Renal cortex interstitium (tissue), 15 donors: ENCODE results near the gene MCFD2. TPM values are rescaled to one million over a fixed set of nuclear protein-coding genes. Genes with fewer than 3 reads are reported as not detected.

Source experiments
- DNase-seq, 11 donors: peaks; one replicate each; pipeline ENCODE4 v3.0.0-alpha.2; 2013; ENCODE audit warnings: low read depth in 9 of 11, low spot score in 4 of 11; ENCODE audit errors: extremely low read depth in 1 of 11
- long read RNA-seq, 16 experiments: transcript quantifications; one replicate each; lab custom pipeline, GENCODE V29; 2026
- polyA plus RNA-seq, 3 donors: library from polyadenylated mRNA; unstranded; fragments of 120-200 nt; gene quantifications; one replicate each; pipeline ENCODE4 v1.2.1, GENCODE V29; 2013; ENCODE audit not compliant: insufficient read length in 3 of 3

The MCFD2 gene
- polyA plus RNA-seq: 10 to 100 TPM; 86.1 to 94.0 (median 90.8) TPM
- long read RNA-seq, donor 1, full-length matches to known transcripts: 30 of 30 reads
- long read RNA-seq, donor 1, partial matches to known transcripts: 0 of 30 reads
- long read RNA-seq, donor 1, other reads (novel, unspliced or antisense): 0 of 30 reads
- long read RNA-seq, donor 2, full-length matches to known transcripts: 27 of 27 reads
- long read RNA-seq, donor 2, partial matches to known transcripts: 0 of 27 reads
- long read RNA-seq, donor 2, other reads (novel, unspliced or antisense): 0 of 27 reads
- long read RNA-seq, donor 3, full-length matches to known transcripts: 51 of 51 reads
- long read RNA-seq, donor 3, partial matches to known transcripts: 0 of 51 reads
- long read RNA-seq, donor 3, other reads (novel, unspliced or antisense): 0 of 51 reads
- long read RNA-seq, donor 4, full-length matches to known transcripts: 29 of 29 reads
- long read RNA-seq, donor 4, partial matches to known transcripts: 0 of 29 reads
- long read RNA-seq, donor 4, other reads (novel, unspliced or antisense): 0 of 29 reads
- long read RNA-seq, donor 5: 0 reads
- long read RNA-seq, donor 6, full-length matches to known transcripts: 26 of 26 reads
- long read RNA-seq, donor 6, partial matches to known transcripts: 0 of 26 reads
- long read RNA-seq, donor 6, other reads (novel, unspliced or antisense): 0 of 26 reads
- long read RNA-seq, donor 7, full-length matches to known transcripts: 40 of 46 reads
- long read RNA-seq, donor 7, partial matches to known transcripts: 6 of 46 reads
- long read RNA-seq, donor 7, other reads (novel, unspliced or antisense): 0 of 46 reads
- long read RNA-seq, donor 8, full-length matches to known transcripts: 54 of 54 reads
- long read RNA-seq, donor 8, partial matches to known transcripts: 0 of 54 reads
- long read RNA-seq, donor 8, other reads (novel, unspliced or antisense): 0 of 54 reads
- long read RNA-seq, donor 9, full-length matches to known transcripts: 27 of 27 reads
- long read RNA-seq, donor 9, partial matches to known transcripts: 0 of 27 reads
- long read RNA-seq, donor 9, other reads (novel, unspliced or antisense): 0 of 27 reads
- long read RNA-seq, donor 10, full-length matches to known transcripts: 39 of 45 reads
- long read RNA-seq, donor 10, partial matches to known transcripts: 6 of 45 reads
- long read RNA-seq, donor 10, other reads (novel, unspliced or antisense): 0 of 45 reads
- long read RNA-seq, donor 11, full-length matches to known transcripts: 36 of 36 reads
- long read RNA-seq, donor 11, partial matches to known transcripts: 0 of 36 reads
- long read RNA-seq, donor 11, other reads (novel, unspliced or antisense): 0 of 36 reads
- long read RNA-seq, donor 12, full-length matches to known transcripts: 12 of 12 reads
- long read RNA-seq, donor 12, partial matches to known transcripts: 0 of 12 reads
- long read RNA-seq, donor 12, other reads (novel, unspliced or antisense): 0 of 12 reads
- long read RNA-seq, donor 13, full-length matches to known transcripts: 72 of 80 reads
- long read RNA-seq, donor 13, partial matches to known transcripts: 8 of 80 reads
- long read RNA-seq, donor 13, other reads (novel, unspliced or antisense): 0 of 80 reads
- long read RNA-seq, donor 14, full-length matches to known transcripts: 26 of 26 reads
- long read RNA-seq, donor 14, partial matches to known transcripts: 0 of 26 reads
- long read RNA-seq, donor 14, other reads (novel, unspliced or antisense): 0 of 26 reads
- long read RNA-seq, donor 15, full-length matches to known transcripts: 11 of 11 reads
- long read RNA-seq, donor 15, partial matches to known transcripts: 0 of 11 reads
- long read RNA-seq, donor 15, other reads (novel, unspliced or antisense): 0 of 11 reads
- long read RNA-seq, donor 16, full-length matches to known transcripts: 95 of 116 reads
- long read RNA-seq, donor 16, partial matches to known transcripts: 21 of 116 reads
- long read RNA-seq, donor 16, other reads (novel, unspliced or antisense): 0 of 116 reads

- peak in 1 of 11 donors; percentile 31 for DNase-seq
These were observed at the start of gene MCFD2 for GRCh38 chr2:46915281-46915810. TSS of gene MCFD2 (minus strand) at chr2:46915806. CDS start at chr2:46909171, 6,635 bp downstream.

DNA sequence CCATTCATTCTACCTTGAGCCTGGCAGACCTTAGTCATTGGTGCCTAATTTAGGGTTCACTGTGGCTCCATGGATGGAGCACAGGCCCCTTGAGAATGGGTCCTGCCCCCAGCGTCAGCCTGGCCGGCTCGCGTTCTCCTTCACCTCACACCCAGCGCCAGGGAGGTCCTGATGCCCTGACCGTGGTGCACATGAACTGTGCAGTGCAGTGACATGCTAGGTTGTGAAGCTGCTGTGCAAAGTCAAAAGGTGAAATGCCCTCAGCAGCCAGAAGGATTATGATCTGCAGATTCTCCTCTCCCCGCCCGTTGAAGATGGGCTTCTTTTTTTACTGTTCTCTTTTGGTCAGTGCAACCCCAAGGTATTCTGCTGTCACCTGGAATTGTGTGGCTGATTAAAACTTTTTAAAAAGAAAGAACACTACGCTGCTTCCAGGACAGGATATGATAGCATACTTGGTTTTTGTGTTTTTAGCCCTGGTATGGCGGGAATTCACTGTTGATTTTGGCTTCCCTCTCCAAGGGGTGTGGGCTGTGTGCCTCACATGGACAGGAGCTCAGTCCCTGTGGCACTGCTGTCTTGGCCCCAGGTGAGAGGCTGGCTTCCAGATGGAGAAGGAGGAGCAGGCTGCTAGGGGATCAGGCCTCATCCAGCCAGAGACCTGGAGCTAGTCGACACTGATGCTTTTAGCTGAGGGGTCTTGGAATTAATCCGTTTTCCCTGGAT is 49.4 kb upstream of the MCFD2 start:
- no peak for DNase-seq

DNA sequence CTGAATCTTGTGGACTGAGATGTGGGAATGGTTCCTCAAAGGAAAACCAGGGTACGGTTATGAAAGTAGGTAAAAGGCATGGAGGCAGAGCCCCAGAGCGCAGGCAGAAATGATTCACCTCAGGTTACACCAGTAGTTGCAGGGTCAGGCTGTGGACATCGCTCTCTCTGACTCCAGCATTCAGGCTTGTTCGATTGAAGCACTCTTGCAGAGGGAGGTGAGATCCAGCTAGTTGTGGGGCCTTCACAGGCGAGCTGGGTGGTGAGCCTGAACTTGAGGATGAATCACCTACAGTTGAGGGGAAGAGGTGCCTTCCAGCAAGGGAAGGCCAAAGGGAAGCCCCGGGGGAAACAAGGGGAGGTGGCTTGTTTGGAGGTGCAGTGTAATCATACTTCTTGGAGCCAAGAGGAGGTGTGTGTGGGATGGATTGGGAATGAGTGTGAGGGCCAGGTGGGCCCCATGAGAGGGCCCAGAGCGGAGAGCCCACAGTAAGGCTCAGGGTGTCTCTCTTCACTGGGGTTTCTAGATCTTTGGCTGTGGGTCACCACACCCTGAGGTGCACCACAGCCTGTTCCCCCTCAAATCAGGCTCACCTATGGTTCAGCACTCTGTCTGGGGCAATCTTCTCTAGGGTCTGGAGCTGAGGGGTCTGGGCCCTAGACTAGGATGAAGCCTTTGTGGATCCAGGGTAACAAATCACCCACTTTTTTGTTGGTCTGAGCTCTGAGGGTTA is 48.5 kb upstream of the MCFD2 start:
- DNase-seq: no peak

GRCh38 chr2:46963210-46963609 is 47.6 kb upstream of the MCFD2 start:
- DNase-seq: no peak

DNA sequence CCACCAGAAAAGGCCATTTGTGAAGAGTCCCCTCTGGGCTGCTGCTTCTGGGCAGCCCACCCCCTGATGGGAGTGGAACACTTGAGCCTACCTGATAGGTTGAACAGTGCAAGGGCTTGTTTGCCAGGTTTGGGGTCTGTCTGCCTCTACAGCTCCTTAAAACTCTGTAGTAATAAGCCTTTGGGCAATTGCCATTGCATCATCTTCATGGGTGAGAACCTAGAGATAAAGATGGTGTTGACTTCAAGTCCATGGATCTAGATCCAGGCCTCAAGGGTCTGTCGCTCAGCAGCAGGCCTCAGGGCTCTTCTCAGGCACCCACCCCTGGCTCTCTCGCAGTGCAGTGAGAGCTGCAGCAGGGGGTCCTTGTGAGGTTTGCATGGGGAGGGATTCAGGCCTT is 47.1 kb upstream of the MCFD2 start:
- no peak for DNase-seq

DNA sequence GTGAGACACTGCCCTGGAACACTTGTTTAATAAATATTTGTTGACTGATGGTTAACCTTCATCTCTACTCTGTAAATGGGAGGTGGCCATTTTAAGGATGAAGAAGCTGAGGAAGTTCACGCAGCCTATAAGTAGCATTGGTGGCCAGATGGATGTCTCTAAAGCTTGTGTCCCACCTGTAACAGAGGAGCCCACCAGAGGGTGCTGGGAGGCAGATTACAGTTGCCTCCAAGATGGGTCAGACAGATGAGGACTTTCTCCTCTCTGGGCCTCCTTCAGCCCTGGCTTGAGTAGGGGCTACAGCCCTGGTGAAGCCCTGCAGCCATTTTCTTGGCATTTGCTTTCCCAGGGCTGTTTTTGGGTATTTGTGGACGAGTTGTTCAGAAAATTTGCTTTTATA is 45.0 kb upstream of the MCFD2 start:
- DNase-seq: no peak

- no peak for DNase-seq
These were observed 42.9 kb upstream of the MCFD2 start for GRCh38 chr2:46958431-46959017.

DNA sequence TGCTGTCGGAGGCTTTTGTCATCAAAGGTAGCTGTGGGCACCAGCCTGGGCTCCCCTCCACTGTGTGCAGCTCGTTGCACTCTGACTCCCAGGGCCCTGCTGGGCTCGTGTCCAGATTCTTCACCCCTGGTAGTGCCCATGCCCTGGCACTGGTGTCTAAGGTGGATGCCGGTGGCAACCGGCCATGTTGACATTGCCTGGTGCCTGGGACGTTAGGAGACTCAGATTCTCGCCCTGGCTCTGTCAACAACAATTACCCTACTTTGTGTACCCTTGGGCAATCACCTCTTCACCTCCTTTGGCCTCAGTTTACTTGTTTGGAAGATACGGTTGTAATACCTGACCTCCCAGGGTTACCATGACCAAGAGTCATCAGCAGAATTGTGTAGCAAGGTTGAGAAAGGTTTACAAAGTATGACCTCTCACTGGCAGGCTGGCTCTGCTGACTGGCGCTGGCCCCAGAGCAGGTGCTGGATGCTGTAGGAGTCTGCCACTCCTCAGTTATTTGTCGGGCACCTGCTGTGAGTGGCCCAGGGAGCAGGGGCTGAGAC is 41.5 kb upstream of the MCFD2 start:
- no peak for DNase-seq

DNA sequence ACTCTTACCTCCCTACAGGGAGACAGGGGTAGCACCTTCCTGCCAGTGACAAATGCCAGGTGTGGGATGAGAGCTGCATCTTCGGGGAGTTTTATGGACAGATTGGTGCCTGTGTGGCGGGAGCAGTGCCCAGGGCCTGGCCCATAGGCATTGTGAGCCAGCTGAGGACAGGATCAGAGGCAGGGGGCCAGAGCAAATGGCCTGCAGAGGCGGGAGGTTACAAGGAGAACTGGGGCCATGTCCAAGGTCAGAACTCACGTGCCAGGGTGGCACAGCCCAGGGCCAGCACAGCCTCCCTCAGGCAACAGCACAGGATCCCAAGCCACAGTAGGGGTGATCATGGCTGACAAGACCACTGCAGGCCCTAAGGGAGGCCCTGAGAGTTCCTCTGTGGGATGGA is 40.2 kb upstream of the MCFD2 start:
- DNase-seq: no peak

DNA sequence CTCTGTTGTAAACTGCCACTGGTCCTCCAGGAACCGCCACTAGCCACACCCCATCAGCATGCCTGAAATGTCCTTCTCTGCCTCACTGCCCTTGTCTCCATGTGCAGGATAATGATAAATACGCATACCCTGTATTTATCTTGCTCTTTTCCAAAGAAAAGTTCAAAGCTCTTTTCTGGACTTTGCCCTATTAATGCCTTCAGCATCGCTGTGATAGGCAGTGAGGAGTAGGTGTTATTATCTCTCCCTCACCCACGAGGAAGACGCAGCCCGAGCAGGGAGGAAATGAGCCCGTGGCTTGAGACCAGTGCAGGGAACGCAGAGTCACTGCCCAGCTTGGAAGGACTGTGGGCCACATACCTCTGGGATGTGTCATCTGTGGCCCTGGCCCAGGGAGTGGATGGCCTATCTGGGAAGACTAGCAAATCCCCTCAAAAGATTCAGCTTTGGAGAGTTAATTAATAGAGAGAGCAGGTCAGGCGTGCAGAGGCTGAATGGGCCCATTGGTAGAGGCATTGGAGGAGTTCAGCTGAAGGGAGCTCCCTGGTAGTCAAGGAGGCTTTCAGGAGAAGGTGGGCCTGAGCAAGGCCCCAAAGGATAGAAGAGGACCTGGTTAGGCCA is 39.5 kb upstream of the MCFD2 start:
- no peak for DNase-seq

DNA sequence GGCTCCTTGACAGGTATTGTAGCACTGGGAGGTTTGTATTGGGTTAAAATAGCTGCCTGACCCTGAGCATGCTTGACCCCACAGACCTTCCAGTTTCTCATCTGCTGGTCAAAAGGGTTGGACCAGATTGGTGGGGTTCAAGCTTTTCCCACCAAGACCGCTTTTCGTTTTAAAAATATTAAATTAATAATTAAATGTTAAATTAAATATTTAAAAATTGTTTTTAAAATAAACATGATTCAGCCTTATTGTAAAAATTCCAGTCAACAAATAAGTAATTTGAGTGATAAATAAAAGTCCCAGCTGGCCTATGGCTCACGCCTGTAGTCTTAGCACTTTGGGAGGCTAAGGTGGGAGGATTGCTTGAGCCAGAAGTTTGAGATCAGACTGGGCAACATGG is 36.6 kb upstream of the MCFD2 start:
- no peak for DNase-seq

GRCh38 chr2:46951290-46952064 is 35.9 kb upstream of the MCFD2 start:
- no peak for DNase-seq

- no peak for DNase-seq
These were observed 34.7 kb upstream of the MCFD2 start for GRCh38 chr2:46950314-46950713.

DNA sequence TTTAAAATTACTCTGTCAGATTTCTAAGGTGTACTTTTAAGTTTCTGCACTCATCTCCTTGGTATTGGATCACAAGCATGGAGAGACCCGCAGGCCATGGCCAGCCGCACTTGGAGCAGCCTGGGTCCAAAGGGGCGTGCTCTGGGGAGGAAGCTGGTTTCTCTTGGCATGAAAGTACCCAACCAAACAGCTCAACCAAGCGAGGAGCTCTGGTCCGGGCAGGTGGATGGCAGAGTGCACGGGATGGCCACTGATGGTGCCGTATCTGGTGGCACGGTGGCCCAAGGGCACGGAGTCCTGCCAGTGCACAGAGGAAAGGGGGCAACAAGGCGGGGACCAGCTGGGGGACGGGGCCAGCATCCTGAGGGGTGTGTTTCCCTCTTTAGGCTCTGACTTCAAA is 32.2 kb upstream of the MCFD2 start:
- DNase-seq: no peak

DNA sequence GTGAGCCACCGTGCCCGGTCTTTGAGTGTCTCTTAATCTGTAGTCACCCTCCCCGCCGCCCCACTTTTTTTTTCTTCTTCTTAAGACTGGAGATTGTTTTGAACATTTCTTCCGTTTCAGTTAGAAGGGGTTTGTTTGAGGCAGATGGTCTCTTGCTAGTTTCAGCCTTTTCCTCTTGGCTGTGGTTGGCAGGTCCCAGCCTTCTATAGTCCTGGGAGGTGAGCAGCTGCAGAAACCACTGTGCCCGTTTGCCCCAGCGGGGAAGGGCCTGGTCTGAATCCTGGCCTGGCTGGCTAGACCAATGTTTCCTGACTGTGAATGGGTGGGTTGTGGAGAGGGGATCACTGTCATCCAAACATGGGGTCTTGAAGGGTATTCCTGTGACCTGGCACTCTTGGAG is 30.1 kb upstream of the MCFD2 start:
- no peak for DNase-seq
